Measurements from ENCODE around the gene PAQR5. TPM values are rescaled to one million over a fixed set of nuclear protein-coding genes. Genes with fewer than 3 reads are reported as not detected.
A peak's percentile ranks its signal among the peaks of the same experiment; 100 is the strongest.

The PAQR5 gene
- total RNA-seq, 2 experiments from 2014 or later = not detected

DNA sequence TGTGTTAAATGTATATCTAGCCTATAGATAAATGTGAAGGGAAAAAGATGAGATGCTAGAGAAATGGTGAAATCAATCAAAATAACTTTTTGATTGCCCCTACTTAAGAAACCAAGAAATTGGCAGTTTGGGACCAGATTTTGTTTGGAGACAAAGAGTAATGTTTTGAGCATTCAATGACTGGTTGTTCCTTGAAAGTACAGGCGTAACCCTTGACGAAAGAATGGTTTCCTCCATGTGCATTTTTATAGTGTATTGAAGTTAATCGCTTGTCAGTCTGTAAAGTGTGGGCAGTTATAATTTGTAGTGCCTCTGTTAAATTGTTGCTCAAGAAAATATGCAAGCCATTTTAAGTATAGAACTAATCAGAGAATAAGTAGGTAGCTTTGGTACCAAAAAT, 116.7 kb downstream of the PAQR5 start:
- Histone ChIP-seq H3K27me3 (ENCODE audit: control insufficient read depth in 1 of 2, insufficient read depth in 2 of 2, low read length in 2 of 2) (peaks cover 0 to 8% of the 10 kb centered on the region in 2 experiments), H3K36me3 (ENCODE audit: insufficient read depth, low read length) (no peaks in the 10 kb centered on the region), H3K4me3 (ENCODE audit: low read length) (no peak overlapping the region), H3K4me1 (ENCODE audit: insufficient read depth, low read length) (peaks cover 19% of the 10 kb centered on the region), H3K27ac (ENCODE audit: low read depth in 1 of 2, low read length in 2 of 2) (no peak overlapping the region), H3K9me3 (ENCODE audit: control insufficient read depth in 1 of 2, insufficient read depth in 1 of 2, low read length in 2 of 2) (no peaks in the 10 kb centered on the region)
- TF ChIP-seq, protein P1, sequence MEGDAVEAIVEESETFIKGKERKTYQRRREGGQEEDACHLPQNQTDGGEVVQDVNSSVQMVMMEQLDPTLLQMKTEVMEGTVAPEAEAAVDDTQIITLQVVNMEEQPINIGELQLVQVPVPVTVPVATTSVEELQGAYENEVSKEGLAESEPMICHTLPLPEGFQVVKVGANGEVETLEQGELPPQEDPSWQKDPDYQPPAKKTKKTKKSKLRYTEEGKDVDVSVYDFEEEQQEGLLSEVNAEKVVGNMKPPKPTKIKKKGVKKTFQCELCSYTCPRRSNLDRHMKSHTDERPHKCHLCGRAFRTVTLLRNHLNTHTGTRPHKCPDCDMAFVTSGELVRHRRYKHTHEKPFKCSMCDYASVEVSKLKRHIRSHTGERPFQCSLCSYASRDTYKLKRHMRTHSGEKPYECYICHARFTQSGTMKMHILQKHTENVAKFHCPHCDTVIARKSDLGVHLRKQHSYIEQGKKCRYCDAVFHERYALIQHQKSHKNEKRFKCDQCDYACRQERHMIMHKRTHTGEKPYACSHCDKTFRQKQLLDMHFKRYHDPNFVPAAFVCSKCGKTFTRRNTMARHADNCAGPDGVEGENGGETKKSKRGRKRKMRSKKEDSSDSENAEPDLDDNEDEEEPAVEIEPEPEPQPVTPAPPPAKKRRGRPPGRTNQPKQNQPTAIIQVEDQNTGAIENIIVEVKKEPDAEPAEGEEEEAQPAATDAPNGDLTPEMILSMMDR (IDR thresholded peaks at IDR 0.05) = no peak
- POLR2A ChIA-PET = interaction anchor here (1.3 to 5.9 kb wide), 3 partner anchors 37 to 255 kb away, joined by 3 to 52 read pairs (median 9); partner anchors contain the start of genes GLCE and RPLP1
- DNase-seq (no peak), ATAC-seq (ENCODE audit: poor library complexity) (no peak)
- Mint-ChIP-seq H3K4me1 (ENCODE audit: low read depth) (peaks cover 6% of the 10 kb centered on the region), H3K9me3 (no peaks in the 10 kb centered on the region), H3K36me3 (ENCODE audit: low read depth) (no peaks in the 10 kb centered on the region), H3K27ac (no peak overlapping the region), H3K4me3 (peak overlapping the region; percentile 48), H3K27me3 (peaks cover 22% of the 10 kb centered on the region)
- CTCF ChIA-PET = no interaction called here
- intact Hi-C loops (cut with DNase I, micrococcal nuclease) = loop anchor here in 1 of 2 experiments (2.0 kb wide), 1 partner anchor 37 kb away; the partner anchor contains the start of gene RPLP1

DNA sequence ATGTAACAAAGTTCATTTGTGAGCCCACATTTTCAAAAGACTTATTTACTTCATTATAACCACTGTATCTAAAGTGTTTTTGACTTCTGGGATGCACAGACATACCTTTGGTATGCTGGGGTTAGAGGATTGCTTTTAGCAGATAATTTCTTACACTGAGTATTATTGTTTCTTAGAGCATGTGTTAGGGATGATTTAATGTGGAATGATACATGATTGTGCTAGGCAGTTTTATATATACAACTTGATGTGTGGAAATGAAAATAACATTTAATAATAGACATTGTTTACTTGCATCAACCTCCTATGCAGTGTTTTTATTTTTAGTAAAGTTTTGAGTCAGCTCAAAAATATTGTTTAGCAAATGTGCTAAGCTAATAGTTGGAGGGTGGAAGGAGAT, 118.9 kb downstream of the PAQR5 start:
- Mint-ChIP-seq H3K9me3 (no peaks in the 10 kb centered on the region), H3K36me3 (ENCODE audit: low read depth) (no peaks in the 10 kb centered on the region), H3K4me3 (no peak overlapping the region), H3K4me1 (ENCODE audit: low read depth) (peaks cover 6% of the 10 kb centered on the region), H3K27me3 (peaks cover 22% of the 10 kb centered on the region), H3K27ac (no peak overlapping the region)
- Histone ChIP-seq H3K27me3 (ENCODE audit: control insufficient read depth in 1 of 2, insufficient read depth in 2 of 2, low read length in 2 of 2) (peaks cover 0 to 8% of the 10 kb centered on the region in 2 experiments), H3K36me3 (ENCODE audit: insufficient read depth, low read length) (no peaks in the 10 kb centered on the region), H3K4me3 (ENCODE audit: low read length) (no peak overlapping the region), H3K4me1 (ENCODE audit: insufficient read depth, low read length) (peaks cover 19% of the 10 kb centered on the region), H3K27ac (ENCODE audit: low read depth in 1 of 2, low read length in 2 of 2) (no peak overlapping the region), H3K9me3 (ENCODE audit: control insufficient read depth in 1 of 2, insufficient read depth in 1 of 2, low read length in 2 of 2) (no peaks in the 10 kb centered on the region)
- DNase-seq (no peak), ATAC-seq (ENCODE audit: poor library complexity) (no peak)
- TF ChIP-seq, protein P1 (IDR thresholded peaks at IDR 0.05) = no peak
- intact Hi-C loops (cut with DNase I, micrococcal nuclease) = no loop called here
- POLR2A ChIA-PET = interaction anchor here (1.4 to 5.9 kb wide), 2 partner anchors 35 kb away, joined by 3 to 52 read pairs; partner anchors contain the start of gene RPLP1
- CTCF ChIA-PET = interaction anchor here (1.1 to 2.6 kb wide), 2 partner anchors 45 to 50 kb away, joined by 3 to 9 read pairs; no protein-coding TSS in a partner anchor

DNA sequence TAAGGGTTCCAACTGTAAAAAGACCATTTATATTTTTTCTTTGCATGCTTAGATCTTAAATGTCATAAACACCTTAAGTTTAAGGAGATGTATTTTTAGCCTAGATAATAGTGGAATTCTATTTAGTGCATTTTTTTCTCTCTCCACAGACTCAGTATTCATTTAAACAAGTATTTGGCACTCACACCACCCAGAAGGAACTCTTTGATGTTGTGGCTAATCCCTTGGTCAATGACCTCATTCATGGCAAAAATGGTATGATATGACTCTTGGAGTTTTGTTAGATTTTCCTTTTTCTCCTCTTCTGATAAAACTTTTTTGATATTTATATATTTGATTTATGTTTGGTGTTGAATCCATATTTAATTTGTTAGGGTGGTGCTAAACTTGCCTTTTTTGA, 122.8 kb downstream of the PAQR5 start:
- H3K4me3 ChIP-seq (ENCODE audit: low read length) = no peak overlapping the region
- H3K36me3 Mint-ChIP-seq (ENCODE audit: low read depth) = no peaks in the 10 kb centered on the region
- intact Hi-C loops (cut with DNase I, micrococcal nuclease) = no loop called here
- POLR2A ChIA-PET = no interaction called here
- ATAC-seq (ENCODE audit: poor library complexity) (no peak), DNase-seq (no peak)
- no peaks in the 10 kb centered on the region for H3K36me3 ChIP-seq (ENCODE audit: insufficient read depth, low read length)
- peaks cover 9% of the 10 kb centered on the region for H3K27me3 Mint-ChIP-seq
- no peaks in the 10 kb centered on the region for H3K27me3 ChIP-seq (ENCODE audit: control insufficient read depth in 1 of 2, insufficient read depth in 2 of 2, low read length in 2 of 2)
- no peak overlapping the region for H3K27ac Mint-ChIP-seq
- no peaks in the 10 kb centered on the region for H3K4me1 ChIP-seq (ENCODE audit: insufficient read depth, low read length)
- no peaks in the 10 kb centered on the region for H3K9me3 Mint-ChIP-seq
- TF ChIP-seq, protein P1 (IDR thresholded peaks at IDR 0.05) = no peak
- CTCF ChIA-PET = no interaction called here
- no peak overlapping the region for H3K4me3 Mint-ChIP-seq
- no peak overlapping the region for H3K27ac ChIP-seq (ENCODE audit: low read depth in 1 of 2, low read length in 2 of 2)
- no peaks in the 10 kb centered on the region for H3K9me3 ChIP-seq (ENCODE audit: control insufficient read depth in 1 of 2, insufficient read depth in 1 of 2, low read length in 2 of 2)
- H3K4me1 Mint-ChIP-seq (ENCODE audit: low read depth) = no peaks in the 10 kb centered on the region

All from CD4-positive, alpha-beta T cell (primary cell).